Tibial artery (tissue), 4 donors: ENCODE results near the gene LEKR1.

Source experiments
- DNase-seq, 2 donors: peaks; one replicate each; pipeline ENCODE4 v3.0.0-alpha.2; 2019
- H3K27ac ChIP-seq, 2 donors: fragments of 200-600 bp; sonication (generic) in 1 of 2; 1 replicate in 1 of 2; 2 replicates in 1 of 2; pipeline ENCODE4 v1.5.1; 2018 to 2019; ENCODE audit warnings: mild to moderate bottlenecking in 1 of 2
- H3K27me3 ChIP-seq, 2 donors: fragments of 200-600 bp; sonication (generic) in 1 of 2; one replicate each; pipeline versions ENCODE4 v1.5.1 to v1.6.0; 2016 to 2019
- H3K36me3 ChIP-seq, 3 donors: fragments of 200-600 bp; sonication (generic) in 2 of 3; one replicate each; pipeline ENCODE4 v1.5.1; 2016 to 2019; ENCODE audit warnings: mild to moderate bottlenecking in 2 of 3
- H3K4me1 ChIP-seq, 4 donors: fragments of 200-600 bp; sonication (generic) in 2 of 4; 1 replicate in 3 of 4; 2 replicates in 1 of 4; pipeline ENCODE4 v1.5.1; 2016 to 2019
- H3K4me3 ChIP-seq, 2 donors: fragments of 200-600 bp; sonication (generic) in 1 of 2; 1 replicate in 1 of 2; 2 replicates in 1 of 2; pipeline ENCODE4 v1.5.1; 2018 to 2019; ENCODE audit warnings: mild to moderate bottlenecking in 2 of 2
- H3K9me3 ChIP-seq, 3 donors: fragments of 200-600 bp; sonication (generic) in 1 of 3; one replicate each; pipeline ENCODE4 v1.5.1; 2016 to 2019
- intact Hi-C: fragments of 100-400 bp; cut with DNase I; formaldehyde crosslinking; loops from one replicate; pipeline ENCODE4 v1.15.0; 2023; ENCODE audit warnings: low total_unique reads
- TF ChIP-seq, protein P1 (sequence below), 2 experiments: fragments of 200-600 bp in 1 of 2; fragments of 450-650 bp in 1 of 2; IDR thresholded peaks; one replicate each; pipeline ENCODE4 v1.5.1; 2017 to 2019; ENCODE audit warnings: antibody characterized with exemption in 2 of 2, mild to moderate bottlenecking in 1 of 2, moderate library complexity in 1 of 2

Gene LEKR1

DNA sequence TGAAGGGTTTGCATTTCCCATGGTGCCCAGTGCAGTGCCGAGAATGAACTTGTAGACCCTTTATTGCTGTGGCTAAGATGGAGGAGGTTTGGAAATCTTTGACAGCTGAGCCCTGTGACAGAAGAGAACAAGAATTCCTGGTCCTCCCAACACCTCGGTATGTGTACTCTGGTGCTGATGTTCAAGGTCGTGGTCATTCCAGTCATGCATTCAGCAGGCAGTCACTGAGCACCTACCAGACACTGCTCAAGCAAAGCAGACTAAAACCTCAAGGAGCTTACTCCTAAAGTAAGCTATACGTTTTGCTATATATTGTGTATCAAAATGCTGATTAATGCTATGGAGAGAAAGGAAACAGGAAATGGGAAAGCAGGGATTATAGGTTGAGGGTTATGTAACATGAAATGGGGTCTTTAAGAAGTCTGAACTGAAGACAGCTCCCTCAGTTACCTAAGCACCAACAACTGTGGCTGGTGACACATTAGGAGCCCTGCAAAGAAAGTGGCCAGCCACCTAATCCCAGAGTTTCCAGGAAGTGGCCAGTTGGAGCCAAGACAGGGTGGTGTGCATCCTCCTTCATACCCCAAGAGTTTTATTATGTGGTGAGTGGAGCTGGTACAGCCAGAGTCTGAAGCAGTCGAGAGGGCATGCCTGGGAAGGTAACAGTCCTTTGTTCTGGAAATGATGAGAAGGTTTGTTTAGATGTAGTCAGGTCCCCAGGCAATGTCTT, 268.8 kb downstream of the LEKR1 start:
- Histone ChIP-seq H3K27me3 (no peaks in the 10 kb centered on the region), H3K36me3 (no peaks in the 10 kb centered on the region), H3K9me3 (no peaks in the 10 kb centered on the region), H3K4me1 (peaks cover 0 to 20% (median 5%) of the 10 kb centered on the region in 4 donors), H3K27ac (no peak overlapping the region), H3K4me3 (no peak overlapping the region)
- no peak for DNase-seq
- TF ChIP-seq, protein P1, sequence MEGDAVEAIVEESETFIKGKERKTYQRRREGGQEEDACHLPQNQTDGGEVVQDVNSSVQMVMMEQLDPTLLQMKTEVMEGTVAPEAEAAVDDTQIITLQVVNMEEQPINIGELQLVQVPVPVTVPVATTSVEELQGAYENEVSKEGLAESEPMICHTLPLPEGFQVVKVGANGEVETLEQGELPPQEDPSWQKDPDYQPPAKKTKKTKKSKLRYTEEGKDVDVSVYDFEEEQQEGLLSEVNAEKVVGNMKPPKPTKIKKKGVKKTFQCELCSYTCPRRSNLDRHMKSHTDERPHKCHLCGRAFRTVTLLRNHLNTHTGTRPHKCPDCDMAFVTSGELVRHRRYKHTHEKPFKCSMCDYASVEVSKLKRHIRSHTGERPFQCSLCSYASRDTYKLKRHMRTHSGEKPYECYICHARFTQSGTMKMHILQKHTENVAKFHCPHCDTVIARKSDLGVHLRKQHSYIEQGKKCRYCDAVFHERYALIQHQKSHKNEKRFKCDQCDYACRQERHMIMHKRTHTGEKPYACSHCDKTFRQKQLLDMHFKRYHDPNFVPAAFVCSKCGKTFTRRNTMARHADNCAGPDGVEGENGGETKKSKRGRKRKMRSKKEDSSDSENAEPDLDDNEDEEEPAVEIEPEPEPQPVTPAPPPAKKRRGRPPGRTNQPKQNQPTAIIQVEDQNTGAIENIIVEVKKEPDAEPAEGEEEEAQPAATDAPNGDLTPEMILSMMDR (IDR thresholded peaks at IDR 0.05): no peak
- intact Hi-C loops: no loop called here
